Measurements from ENCODE around the gene RALGAPA2.

RALGAPA2 gene

GRCh38 chr20:20655883-20656282 is 56.6 kb downstream of the RALGAPA2 start:
- in situ Hi-C loops (cut with HindIII; ENCODE audit: low pct_ligation_motif_present, low pct_unique_long_range_greater_than_20kb, low sequenced_read_pairs), result no loop called here
- no peak for DNase-seq

DNA sequence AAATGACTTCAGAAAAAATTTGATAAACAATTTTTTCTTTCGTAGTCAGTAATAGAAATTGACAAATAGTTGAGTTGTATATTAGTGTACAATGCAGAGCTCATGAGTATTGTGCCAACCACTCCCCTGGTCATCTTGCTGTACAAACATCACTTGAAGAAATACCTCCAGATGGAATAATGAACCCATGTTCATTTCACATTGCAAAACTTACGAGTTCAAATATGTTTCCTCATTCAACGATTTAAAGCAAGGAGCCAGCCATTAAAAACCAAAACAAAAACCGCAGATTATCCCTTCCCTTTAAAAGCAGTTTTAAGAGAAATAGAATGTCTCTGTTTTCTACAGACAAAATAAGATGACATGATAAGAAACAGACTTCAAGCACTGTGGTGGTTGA is 62.5 kb downstream of the RALGAPA2 start:
- no peak for DNase-seq
- in situ Hi-C loops (cut with HindIII; ENCODE audit: low pct_ligation_motif_present, low pct_unique_long_range_greater_than_20kb, low sequenced_read_pairs), result no loop called here

- in situ Hi-C loops (cut with HindIII; ENCODE audit: low pct_ligation_motif_present, low pct_unique_long_range_greater_than_20kb, low sequenced_read_pairs), result no loop called here
- DNase-seq, result no peak
Observed at GRCh38 chr20:20643927-20644326, 68.5 kb downstream of the RALGAPA2 start.

- DNase-seq, result no peak
- in situ Hi-C loops (cut with HindIII; ENCODE audit: low pct_ligation_motif_present, low pct_unique_long_range_greater_than_20kb, low sequenced_read_pairs), result no loop called here
Observed at GRCh38 chr20:20641783-20642182, 70.7 kb downstream of the RALGAPA2 start.

DNA sequence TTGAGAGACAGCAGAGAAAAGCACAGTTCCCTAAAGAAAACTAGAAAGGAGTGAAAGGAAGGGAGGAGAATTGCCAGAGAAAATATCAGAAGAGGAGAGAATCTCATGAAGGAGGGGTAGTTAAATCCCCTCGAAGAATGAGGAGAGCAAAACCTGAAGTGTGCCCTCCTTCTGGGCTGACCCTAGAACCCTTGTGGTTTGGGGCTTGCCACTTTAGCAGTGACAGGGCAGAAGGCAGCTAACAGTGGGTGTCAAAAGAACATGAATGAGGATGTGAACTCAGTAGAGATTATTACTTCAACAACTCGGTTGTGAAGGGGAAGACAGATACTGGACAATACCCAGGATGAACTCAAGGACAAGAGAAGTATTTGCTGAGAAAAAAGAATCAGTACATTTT is 73.6 kb downstream of the RALGAPA2 start:
- no peak for DNase-seq
- in situ Hi-C loops (cut with HindIII; ENCODE audit: low pct_ligation_motif_present, low pct_unique_long_range_greater_than_20kb, low sequenced_read_pairs), result no loop called here

GRCh38 chr20:20637998-20638725 is 74.3 kb downstream of the RALGAPA2 start:
- DNase-seq, result no peak
- in situ Hi-C loops (cut with HindIII; ENCODE audit: low pct_ligation_motif_present, low pct_unique_long_range_greater_than_20kb, low sequenced_read_pairs), result no loop called here

GRCh38 chr20:20635006-20635405 is 77.4 kb downstream of the RALGAPA2 start:
- DNase-seq, result no peak
- in situ Hi-C loops (cut with HindIII; ENCODE audit: low pct_ligation_motif_present, low pct_unique_long_range_greater_than_20kb, low sequenced_read_pairs), result no loop called here

DNA sequence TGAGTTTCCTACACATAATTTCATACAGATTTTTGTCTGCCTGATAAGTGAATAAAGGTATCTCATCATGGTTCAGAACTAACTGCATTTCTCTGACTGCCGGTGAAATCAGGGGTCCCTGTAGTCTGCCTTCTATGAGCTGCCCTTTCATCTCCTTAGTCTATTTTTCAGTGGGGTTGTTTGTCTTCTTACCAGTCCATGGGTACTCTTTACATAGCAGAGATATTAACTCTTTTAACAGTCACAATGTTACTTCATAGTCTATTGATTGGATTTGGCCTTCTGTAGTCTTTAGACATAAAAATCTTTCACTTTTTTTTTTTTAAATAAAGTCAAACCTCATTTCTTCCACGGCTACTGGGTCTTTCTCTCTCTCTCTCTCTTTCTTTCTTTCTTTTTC is 79.8 kb downstream of the RALGAPA2 start:
- DNase-seq, result no peak
- in situ Hi-C loops (cut with HindIII; ENCODE audit: low pct_ligation_motif_present, low pct_unique_long_range_greater_than_20kb, low sequenced_read_pairs), result no loop called here

GRCh38 chr20:20630551-20630950 is 81.9 kb downstream of the RALGAPA2 start:
- in situ Hi-C loops (cut with HindIII; ENCODE audit: low pct_ligation_motif_present, low pct_unique_long_range_greater_than_20kb, low sequenced_read_pairs), result no loop called here
- DNase-seq, result no peak

GRCh38 chr20:20629556-20630188 is 82.8 kb downstream of the RALGAPA2 start:
- in situ Hi-C loops (cut with HindIII; ENCODE audit: low pct_ligation_motif_present, low pct_unique_long_range_greater_than_20kb, low sequenced_read_pairs), result no loop called here

DNA sequence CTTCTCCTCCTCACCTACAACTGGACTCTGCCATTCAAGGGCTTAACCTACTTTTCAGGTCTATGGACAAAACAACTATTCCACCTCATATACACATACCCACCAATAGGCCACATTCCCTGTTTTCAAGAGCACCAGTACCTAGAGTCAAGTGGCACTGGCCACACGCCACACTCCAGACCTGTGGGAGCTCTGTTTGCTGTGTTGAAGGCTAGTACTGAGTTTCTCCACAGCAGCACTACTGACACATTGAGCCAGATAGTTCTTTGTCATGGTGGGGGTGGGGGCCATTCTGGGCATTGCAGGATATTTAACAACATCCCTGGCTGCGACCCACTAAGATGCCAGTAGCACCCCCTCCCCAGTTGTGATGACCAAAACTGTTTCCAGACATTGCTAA is 84.1 kb downstream of the RALGAPA2 start:
- no peak for DNase-seq
- in situ Hi-C loops (cut with HindIII; ENCODE audit: low pct_ligation_motif_present, low pct_unique_long_range_greater_than_20kb, low sequenced_read_pairs), result no loop called here

More at GRCh38 chr20:20629556-20630188, 82.8 kb downstream of the RALGAPA2 start:
- no peak for DNase-seq

DNA sequence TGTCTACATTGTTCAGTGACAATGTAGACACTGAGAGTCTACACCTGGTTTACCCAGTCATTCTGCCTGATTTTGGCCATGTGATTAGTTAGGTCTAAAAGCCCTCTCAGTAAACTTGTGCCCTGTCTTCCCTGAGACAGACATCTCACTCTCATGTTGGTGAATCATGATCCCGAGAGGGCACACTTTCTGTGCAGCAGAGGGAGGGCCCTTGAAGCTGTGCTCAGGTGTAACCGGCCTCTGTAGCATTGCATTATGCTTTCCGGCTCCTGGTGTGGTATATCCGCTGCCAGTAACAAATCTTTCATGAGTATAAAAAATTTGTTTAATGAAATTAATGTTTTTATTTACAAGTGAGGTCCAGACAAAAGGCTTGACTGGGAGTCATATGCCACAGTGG is 85.0 kb downstream of the RALGAPA2 start:
- no peak for DNase-seq
- in situ Hi-C loops (cut with HindIII; ENCODE audit: low pct_ligation_motif_present, low pct_unique_long_range_greater_than_20kb, low sequenced_read_pairs), result no loop called here

DNA sequence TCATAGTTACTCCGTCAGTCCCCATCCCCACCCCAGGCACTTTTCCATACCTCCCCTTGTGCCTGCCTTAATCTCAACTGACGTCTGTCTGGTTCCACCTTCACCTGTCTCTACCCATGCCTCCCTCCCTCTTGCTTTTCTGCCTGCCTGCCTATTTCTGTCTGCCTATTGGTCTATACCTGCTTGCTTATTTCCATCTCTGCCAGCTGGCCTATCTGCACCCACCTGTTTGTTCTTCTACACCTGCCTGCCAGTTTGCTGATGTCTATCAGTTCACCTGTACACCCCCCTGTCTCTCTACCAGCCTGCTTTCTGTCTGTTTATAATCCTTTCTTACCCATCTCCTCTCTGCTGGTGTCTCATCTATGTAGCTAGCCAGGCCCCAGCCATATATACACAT is 87.5 kb downstream of the RALGAPA2 start:
- no peak for DNase-seq
- in situ Hi-C loops (cut with HindIII; ENCODE audit: low pct_ligation_motif_present, low pct_unique_long_range_greater_than_20kb, low sequenced_read_pairs), result no loop called here

- DNase-seq, result no peak
- in situ Hi-C loops (cut with HindIII; ENCODE audit: low pct_ligation_motif_present, low pct_unique_long_range_greater_than_20kb, low sequenced_read_pairs), result no loop called here
Observed at GRCh38 chr20:20621195-20621594, 91.2 kb downstream of the RALGAPA2 start.

DNA sequence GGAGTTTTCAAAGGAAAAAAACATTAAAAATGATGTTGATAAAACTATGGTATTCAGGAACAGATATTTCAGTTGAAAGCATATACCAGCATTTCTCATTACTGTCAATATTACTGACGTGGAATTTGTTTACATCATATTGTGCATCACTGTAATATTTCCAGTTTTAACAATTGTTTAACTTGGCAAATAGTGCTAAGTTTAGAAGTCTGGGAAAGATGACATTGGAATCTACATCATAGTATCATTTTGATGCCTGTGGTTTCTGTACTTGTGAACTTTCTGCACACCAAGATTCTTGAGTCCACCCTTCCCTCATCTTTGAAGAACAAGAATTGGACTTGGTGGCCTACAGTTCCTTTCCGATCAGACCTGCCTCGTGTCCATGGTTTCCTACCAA is 98.1 kb downstream of the RALGAPA2 start:
- in situ Hi-C loops (cut with HindIII; ENCODE audit: low pct_ligation_motif_present, low pct_unique_long_range_greater_than_20kb, low sequenced_read_pairs), result no loop called here
- DNase-seq, result no peak

DNA sequence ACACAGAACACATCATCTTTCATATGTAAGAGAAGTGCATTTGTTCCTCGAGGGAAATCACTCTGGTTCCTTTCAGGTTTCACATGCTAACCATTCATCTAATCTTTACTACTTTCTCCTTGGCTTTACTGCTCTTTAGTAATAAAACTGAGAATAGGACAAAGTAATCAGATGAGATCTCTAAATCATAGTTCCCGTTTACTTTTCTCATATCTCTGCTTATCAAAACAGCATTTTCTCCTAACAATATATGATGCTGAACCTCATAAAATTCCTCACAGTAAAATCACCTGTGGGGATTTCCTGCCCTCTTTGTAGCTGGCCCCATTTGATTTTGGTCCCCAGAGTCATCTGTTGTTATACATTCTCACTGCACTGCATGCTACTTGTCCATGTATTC is 100.2 kb downstream of the RALGAPA2 start:
- in situ Hi-C loops (cut with HindIII; ENCODE audit: low pct_ligation_motif_present, low pct_unique_long_range_greater_than_20kb, low sequenced_read_pairs), result no loop called here
- no peak for DNase-seq

DNA sequence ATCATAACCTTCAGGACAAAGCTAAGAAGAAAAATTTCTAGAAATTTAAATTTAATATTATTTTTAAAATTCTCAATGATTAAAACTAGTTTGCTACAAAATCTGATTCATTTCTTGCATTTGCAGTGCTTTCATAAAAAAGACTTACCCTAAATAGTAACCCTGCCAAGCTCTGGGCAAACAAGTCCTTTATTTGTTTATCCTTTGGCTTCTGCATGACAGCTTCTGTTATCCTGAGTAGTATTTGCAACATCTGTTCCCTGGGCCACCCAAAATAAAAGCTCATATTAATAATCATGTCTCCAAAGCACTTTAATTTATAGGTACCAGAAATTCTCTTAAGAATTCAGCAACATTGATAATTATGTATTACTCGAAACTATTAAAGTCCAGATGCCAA is 101.3 kb downstream of the RALGAPA2 start:
- in situ Hi-C loops (cut with HindIII; ENCODE audit: low pct_ligation_motif_present, low pct_unique_long_range_greater_than_20kb, low sequenced_read_pairs), result no loop called here
- no peak for DNase-seq

DNA sequence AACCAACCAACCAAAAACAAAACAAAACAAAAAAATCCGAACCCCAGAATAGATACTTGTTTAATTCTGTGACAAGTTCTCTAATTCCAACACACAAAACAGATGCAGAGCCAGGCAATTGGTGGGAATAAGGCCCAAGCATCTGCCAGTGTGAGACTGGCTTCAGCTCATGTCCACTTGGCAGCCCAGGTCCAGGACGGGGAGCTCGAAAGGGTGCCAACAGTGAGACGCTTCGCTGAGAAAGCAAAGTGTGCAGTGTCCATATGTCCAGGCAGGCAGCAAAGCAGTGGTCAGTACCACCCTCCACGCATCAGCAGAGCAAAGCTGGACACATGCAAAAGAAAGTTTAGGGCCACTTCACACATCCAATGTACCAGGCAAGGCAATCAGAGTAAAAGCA is 102.9 kb downstream of the RALGAPA2 start:
- in situ Hi-C loops (cut with HindIII; ENCODE audit: low pct_ligation_motif_present, low pct_unique_long_range_greater_than_20kb, low sequenced_read_pairs), result no loop called here
- DNase-seq, result no peak

GRCh38 chr20:20608641-20609040 is 103.8 kb downstream of the RALGAPA2 start:
- in situ Hi-C loops (cut with HindIII; ENCODE audit: low pct_ligation_motif_present, low pct_unique_long_range_greater_than_20kb, low sequenced_read_pairs), result no loop called here
- no peak for DNase-seq

DNA sequence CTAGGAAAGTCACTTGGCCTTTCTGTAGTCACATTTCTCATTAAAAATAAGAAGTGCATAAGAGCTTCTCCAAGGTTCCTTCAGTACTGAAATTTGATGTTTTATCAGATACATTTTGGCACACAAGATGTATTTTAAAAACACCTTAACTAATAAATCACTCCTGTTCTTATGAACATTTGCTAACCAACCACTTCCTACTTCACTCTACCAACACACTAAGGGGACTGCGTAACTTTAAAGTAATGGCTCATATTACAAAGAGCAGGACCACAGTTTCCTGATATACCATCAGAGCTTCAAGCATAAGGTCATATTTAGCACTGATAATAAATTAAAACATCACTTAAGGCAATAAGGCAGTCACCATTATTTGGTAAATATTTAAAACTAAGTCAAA is 104.4 kb downstream of the RALGAPA2 start:
- in situ Hi-C loops (cut with HindIII; ENCODE audit: low pct_ligation_motif_present, low pct_unique_long_range_greater_than_20kb, low sequenced_read_pairs), result no loop called here
- no peak for DNase-seq
